Activated CD4-positive, alpha-beta T cell treated with anti-CD3 and anti-CD28 coated beads for 36 hours (primary cell): ENCODE measurements around the gene DNAJC15. TPM values are rescaled to one million over a fixed set of nuclear protein-coding genes. Genes with fewer than 3 reads are reported as not detected.
"Not testable (repeated sequence)": the region's sequence is repeated elsewhere in the genome, so short reads cannot be mapped to it uniquely, and the experiment has no call there.

Source experiments
- ATAC-seq: fragments of 200-7000 bp; cut with Tn5 transposase; one replicate; pipeline ENCODE4 v1.10.0; 2021; ENCODE audit warnings: mild to moderate bottlenecking, moderate library complexity
- CTCF ChIA-PET: fragments of 350-600 bp; sonication (Branson Sonifier 250); formaldehyde crosslinking; loops from one replicate; lab custom pipeline; 2021; ENCODE audit warnings: antibody characterized with exemption; lab: Charles Lee
- POLR2A ChIA-PET: fragments of 350-600 bp; sonication (Branson Sonifier 250); formaldehyde crosslinking; loops from one replicate; lab custom pipeline; 2021; ENCODE audit warnings: antibody characterized with exemption, inconsistent platforms; lab: Charles Lee
- DNase-seq: peaks from one replicate; pipeline ENCODE4 v3.0.0-alpha.2; 2020
- H3K27ac Mint-ChIP-seq: one replicate; pipeline ENCODE4 v1.8.0; 2021; ENCODE audit warnings: mixed read lengths
- H3K27me3 Mint-ChIP-seq: one replicate; pipeline ENCODE4 v1.8.0; 2021; ENCODE audit warnings: mixed read lengths
- H3K36me3 Mint-ChIP-seq: one replicate; pipeline ENCODE4 v1.8.0; 2021; ENCODE audit warnings: low read depth, mixed read lengths
- H3K4me1 Mint-ChIP-seq: one replicate; pipeline ENCODE4 v1.8.0; 2021; ENCODE audit warnings: mixed read lengths
- H3K4me3 Mint-ChIP-seq: one replicate; pipeline ENCODE4 v1.8.0; 2021; ENCODE audit warnings: mild to moderate bottlenecking, moderate library complexity, mixed read lengths
- H3K9me3 Mint-ChIP-seq: one replicate; pipeline ENCODE4 v1.8.0; 2021; ENCODE audit warnings: low read depth, mixed read lengths
- intact Hi-C, 2 experiments: fragments of 100-400 bp; cut with DNase I in 1 of 2; cut with micrococcal nuclease in 1 of 2; formaldehyde crosslinking; loops; one replicate each; pipeline versions ENCODE4 v1.14.2 to v1.15.1; 2022 to 2024; cut with DNase I, micrococcal nuclease
- total RNA-seq, 2 experiments: library from RNA; stranded (reverse); gene quantifications; one replicate each; pipeline ENCODE4 v1.2.3, GENCODE V29; 2021

DNAJC15 gene
- total RNA-seq, 2 experiments from 2014 or later, result 13.0 to 20.8 TPM

- ATAC-seq, result no peak
- intact Hi-C loops, result no loop called here
- Mint-ChIP-seq H3K36me3 (peaks cover 27% of the 10 kb centered on the region), H3K27ac (no peak overlapping the region), H3K4me3 (no peak overlapping the region), H3K9me3 (no peaks in the 10 kb centered on the region), H3K4me1 (peaks cover 40% of the 10 kb centered on the region), H3K27me3 (no peaks in the 10 kb centered on the region)
- ChIA-PET CTCF (no interaction called here), POLR2A (no interaction called here)
- no peak for DNase-seq
Observed at GRCh38 chr13:43026262-43026661, 2.9 kb downstream of the DNAJC15 start.

GRCh38 chr13:43030548-43030947 lies 7.2 kb downstream of the DNAJC15 start:
- CTCF ChIA-PET, result interaction anchor here (1.7 kb wide), 1 partner anchor 43 kb away, joined by 4 read pairs; no protein-coding TSS in a partner anchor
- Mint-ChIP-seq H3K9me3 (peaks cover 5% of the 10 kb centered on the region), H3K27ac (peak overlapping the region; percentile 2), H3K27me3 (no peaks in the 10 kb centered on the region), H3K4me3 (no peak overlapping the region), H3K36me3 (peaks cover 43% of the 10 kb centered on the region), H3K4me1 (peaks cover 47% of the 10 kb centered on the region)
- DNase-seq, result no peak
- POLR2A ChIA-PET, result no interaction called here
- ATAC-seq, result peak; percentile 71
- intact Hi-C loops, result no loop called here

GRCh38 chr13:43031881-43032280 lies 8.5 kb downstream of the DNAJC15 start:
- Mint-ChIP-seq H3K9me3 (peaks cover 5% of the 10 kb centered on the region), H3K27me3 (no peaks in the 10 kb centered on the region), H3K27ac (no peak overlapping the region), H3K36me3 (peaks cover 43% of the 10 kb centered on the region), H3K4me1 (peaks cover 43% of the 10 kb centered on the region), H3K4me3 (no peak overlapping the region)
- DNase-seq, result no peak
- intact Hi-C loops, result no loop called here
- CTCF ChIA-PET, result interaction anchor here (0.9 to 1.7 kb wide), 2 partner anchors 10 to 44 kb away, joined by 3 to 4 read pairs; no protein-coding TSS in a partner anchor
- no peak for ATAC-seq
- POLR2A ChIA-PET, result no interaction called here

- peak; percentile 25 for DNase-seq
- intact Hi-C loops, result no loop called here
- Mint-ChIP-seq H3K4me3 (no peak overlapping the region), H3K27ac (no peak overlapping the region), H3K27me3 (no peaks in the 10 kb centered on the region), H3K36me3 (peaks cover 40% of the 10 kb centered on the region), H3K4me1 (peaks cover 34% of the 10 kb centered on the region), H3K9me3 (peaks cover 5% of the 10 kb centered on the region)
- ATAC-seq, result peak; percentile 51
- ChIA-PET CTCF (interaction anchor here (1.0 kb wide), 1 partner anchor 44 kb away, joined by 3 read pairs; no protein-coding TSS in a partner anchor), POLR2A (no interaction called here)
Observed at GRCh38 chr13:43033038-43033437, 9.7 kb downstream of the DNAJC15 start.

GRCh38 chr13:43036351-43037250 lies 13.2 kb downstream of the DNAJC15 start:
- H3K36me3 Mint-ChIP-seq, result peaks cover 48% of the 10 kb centered on the region
- no peaks in the 10 kb centered on the region for H3K27me3 Mint-ChIP-seq
- ATAC-seq, result no peak
- H3K27ac Mint-ChIP-seq, result no peak overlapping the region
- H3K9me3 Mint-ChIP-seq, result peaks cover 5% of the 10 kb centered on the region
- H3K4me1 Mint-ChIP-seq, result peaks cover 44% of the 10 kb centered on the region
- DNase-seq, result no peak
- H3K4me3 Mint-ChIP-seq, result no peak overlapping the region
- ChIA-PET POLR2A (interaction anchor here (0.6 kb wide), 1 partner anchor 65 kb away, joined by 6 read pairs; no protein-coding TSS in a partner anchor), CTCF (interaction anchor here (0.7 to 0.9 kb wide), 2 partner anchors 39 to 67 kb away, joined by 3 read pairs; no protein-coding TSS in a partner anchor)
- intact Hi-C loops, result no loop called here

- no peak for ATAC-seq
- peaks cover 60% of the 10 kb centered on the region for H3K4me1 Mint-ChIP-seq
- no peak overlapping the region for H3K27ac Mint-ChIP-seq
Observed at GRCh38 chr13:43039966-43040365, 16.6 kb downstream of the DNAJC15 start.

GRCh38 chr13:43040581-43041368 lies 17.4 kb downstream of the DNAJC15 start:
- CTCF ChIA-PET, result interaction anchor here (1.0 to 1.4 kb wide), 2 partner anchors 9 to 13 kb away, joined by 3 read pairs; no protein-coding TSS in a partner anchor
- H3K4me1 Mint-ChIP-seq, result peaks cover 65% of the 10 kb centered on the region
- POLR2A ChIA-PET, H3K27ac Mint-ChIP-seq, H3K4me3 Mint-ChIP-seq, DNase-seq, H3K9me3 Mint-ChIP-seq, ATAC-seq, H3K27me3 Mint-ChIP-seq: not testable (repeated sequence)
- peaks cover 34% of the 10 kb centered on the region for H3K36me3 Mint-ChIP-seq
- intact Hi-C loops, result loop anchor here in 1 of 2 experiments (10.0 kb wide), 3 partner anchors 546 to 1234 kb away; no protein-coding TSS in a partner anchor

More at GRCh38 chr13:43039966-43040365, 16.6 kb downstream of the DNAJC15 start:
- intact Hi-C loops, result loop anchor here in 1 of 2 experiments (10.0 kb wide), 3 partner anchors 545 to 1235 kb away; no protein-coding TSS in a partner anchor
- POLR2A ChIA-PET, result no interaction called here
- Mint-ChIP-seq H3K36me3 (peaks cover 34% of the 10 kb centered on the region), H3K9me3 (no peaks in the 10 kb centered on the region), H3K27me3 (no peaks in the 10 kb centered on the region), H3K4me3 (no peak overlapping the region)
- CTCF ChIA-PET, result interaction anchor here (1.0 kb wide), 1 partner anchor 12 kb away, joined by 3 read pairs; no protein-coding TSS in a partner anchor
- DNase-seq, result no peak

- Mint-ChIP-seq H3K36me3 (peaks cover 38% of the 10 kb centered on the region), H3K27me3 (no peaks in the 10 kb centered on the region), H3K27ac (peak overlapping the region; percentile 17), H3K9me3 (no peaks in the 10 kb centered on the region), H3K4me1 (peaks cover 72% of the 10 kb centered on the region), H3K4me3 (no peak overlapping the region)
- ChIA-PET POLR2A (interaction anchor here (0.9 kb wide), 1 partner anchor 17 kb away, joined by 4 read pairs; no protein-coding TSS in a partner anchor), CTCF (interaction anchor here (0.9 to 1.4 kb wide), 2 partner anchors 10 to 20 kb away, joined by 3 read pairs; no protein-coding TSS in a partner anchor)
- intact Hi-C loops, result loop anchor here in 1 of 2 experiments (10.0 kb wide), 3 partner anchors 547 to 1233 kb away; no protein-coding TSS in a partner anchor
- ATAC-seq (no peak), DNase-seq (no peak)
Observed at GRCh38 chr13:43041369-43041921, 18.1 kb downstream of the DNAJC15 start.

- peak; percentile 82 for ATAC-seq
- intact Hi-C loops, result loop anchor here in 1 of 2 experiments (10.0 kb wide), 3 partner anchors 548 to 1232 kb away; no protein-coding TSS in a partner anchor
- H3K27me3 Mint-ChIP-seq, result no peaks in the 10 kb centered on the region
- peaks cover 38% of the 10 kb centered on the region for H3K36me3 Mint-ChIP-seq
- DNase-seq, result peak; percentile 62
- peaks cover 80% of the 10 kb centered on the region for H3K4me1 Mint-ChIP-seq
- H3K27ac Mint-ChIP-seq, result peak overlapping the region; percentile 55
- CTCF ChIA-PET, result interaction anchor here (0.9 to 1.4 kb wide), 3 partner anchors 11 to 112 kb away, joined by 3 read pairs; no protein-coding TSS in a partner anchor
- H3K4me3 Mint-ChIP-seq, result no peak overlapping the region
- no peaks in the 10 kb centered on the region for H3K9me3 Mint-ChIP-seq
- POLR2A ChIA-PET, result interaction anchor here (0.6 to 1.8 kb wide), 4 partner anchors 18 to 741 kb away, joined by 3 to 5 read pairs (median 4); no protein-coding TSS in a partner anchor
Observed at GRCh38 chr13:43042410-43042921, 19.1 kb downstream of the DNAJC15 start.

- no peaks in the 10 kb centered on the region for H3K9me3 Mint-ChIP-seq
- POLR2A ChIA-PET, result interaction anchor here (0.6 kb wide), 1 partner anchor 1641 kb away, joined by 5 read pairs; no protein-coding TSS in a partner anchor
- H3K36me3 Mint-ChIP-seq, result peaks cover 31% of the 10 kb centered on the region
- CTCF ChIA-PET, result interaction anchor here (0.6 kb wide), 1 partner anchor 62 kb away, joined by 4 read pairs; no protein-coding TSS in a partner anchor
- intact Hi-C loops, result loop anchor here (1.0 to 10.0 kb wide), 7 partner anchors 17 to 1230 kb away; partner anchors contain the start of gene EPSTI1 (in 1 of the 2)
- H3K27me3 Mint-ChIP-seq, result no peaks in the 10 kb centered on the region
- H3K27ac Mint-ChIP-seq, result peak overlapping the region; percentile 95
- ATAC-seq (no peak), DNase-seq (no peak)
- H3K4me3 Mint-ChIP-seq, result peak overlapping the region; percentile 61
- peaks cover 82% of the 10 kb centered on the region for H3K4me1 Mint-ChIP-seq
Observed at GRCh38 chr13:43044720-43045301, 21.4 kb downstream of the DNAJC15 start.
